ENCODE data around the gene AKAP1. TPM values are rescaled to one million over a fixed set of nuclear protein-coding genes. Genes with fewer than 3 reads are reported as not detected.

AKAP1 gene
- polyA plus RNA-seq, 1 of the 3 experiments (the other 2 are of a cell fraction): 36.3 TPM

- TF ChIP-seq ZBTB33 (IDR thresholded peaks at IDR 0.05; ENCODE audit: borderline replicate concordance, low read depth): no peak
Observed at GRCh38 chr17:57085448-57086068, 512 bp downstream of the AKAP1 start (continued).

- peak overlapping the region in 1 of 2 experiments; percentile 69; a peak in 3 of 4 replicates for H3K27ac ChIP-seq (ENCODE audit: low read depth in 2 of 2, low read length in 1 of 2)
- TF ChIP-seq MAX (IDR thresholded peaks at IDR 0.05; ENCODE audit: low read depth): peak; percentile 51
- TF ChIP-seq JUND (IDR thresholded peaks at IDR 0.05): no peak
- TF ChIP-seq USF1 (IDR thresholded peaks at IDR 0.05; ENCODE audit: borderline replicate concordance, low read depth): peak; percentile 88
- TF ChIP-seq TCF12 (IDR thresholded peaks at IDR 0.05): no peak
- peak; percentile 64; the same call in 1 of the 2 replicates for TF ChIP-seq MXI1 (IDR thresholded peaks at IDR 0.05; ENCODE audit: low read depth, low read length)
- no peak for TF ChIP-seq MEF2A (IDR thresholded peaks at IDR 0.05; ENCODE audit: borderline replicate concordance, low read depth)
- TF ChIP-seq CHD2 (IDR thresholded peaks at IDR 0.05; ENCODE audit: low read length, partially characterized antibody): no peak
- TF ChIP-seq YY1 (IDR thresholded peaks at IDR 0.05; ENCODE audit: low read depth): 0 out of 2 replicates have a peak, but pooled peaks have one; percentile 16
- TF ChIP-seq NFIC (IDR thresholded peaks at IDR 0.05; ENCODE audit: borderline replicate concordance): no peak
- H2AFZ ChIP-seq (ENCODE audit: low read depth): peak overlapping the region; percentile 60
- peak overlapping the region; percentile 87 to 97 for H3K4me3 ChIP-seq (ENCODE audit: low read depth in 2 of 2, low read length in 1 of 2)
- CTCF ChIA-PET: interaction anchor here (0.8 to 4.2 kb wide), 14 partner anchors 10 to 747 kb away, joined by 3 to 16 read pairs (median 4); partner anchors contain the start of gene SCPEP1
- POLR2A ChIA-PET: interaction anchor here (3.0 kb wide), 1 partner anchor 11 kb away, joined by 15 read pairs; no protein-coding TSS in a partner anchor
- no peaks in the 10 kb centered on the region for H3K9me2 ChIP-seq
- peaks cover 6% of the 10 kb centered on the region for H3F3A ChIP-seq (replicated peaks; ENCODE audit: insufficient read depth)
- no peaks in the 10 kb centered on the region for H4K20me1 ChIP-seq (ENCODE audit: insufficient read depth)
- no peaks in the 10 kb centered on the region for H3K36me3 ChIP-seq (replicated peaks in 1 of 2; ENCODE audit: control insufficient read depth in 1 of 2, insufficient read depth in 2 of 2, low read length in 1 of 2)
- 8% methylated on average over 29 of the region's 45 CpGs for WGBS (ENCODE audit: low lambda C conversion rate)
- H3K9me3 ChIP-seq: no peaks in the 10 kb centered on the region
- peak overlapping the region; percentile 98 for H3K4me2 ChIP-seq
- peak; percentile 68 for DNase-seq
- H3K27me3 ChIP-seq (ENCODE audit: insufficient read depth): no peaks in the 10 kb centered on the region
- H3K4me1 ChIP-seq (ENCODE audit: control insufficient read depth in 1 of 2, insufficient read depth in 2 of 2, low read depth in 1 of 2, low read length in 1 of 2): peaks cover 0 to 16% of the 10 kb centered on the region in 2 experiments; a peak in 2 of 4 replicates
- H3K9ac ChIP-seq: peak overlapping the region; percentile 51; the same call in 1 of the 2 replicates
- H3K79me2 ChIP-seq (ENCODE audit: insufficient read depth): 0 out of 2 replicates have a peak, but pooled peaks cover 5% of the 10 kb centered on the region
Observed at GRCh38 chr17:57086069-57086930, 1.3 kb downstream of the AKAP1 start.

Measured in SK-N-SH (cell line).